Adrenal gland (tissue), 12 donors: ENCODE results near the gene PODNL1. TPM values are rescaled to one million over a fixed set of nuclear protein-coding genes. Genes with fewer than 3 reads are reported as not detected.

ENCODE experiments used
- DNase-seq, 7 donors: peaks; one replicate each; pipeline ENCODE4 v3.0.0-alpha.2; 2019 to 2020
- H3K27ac ChIP-seq, 5 donors: fragments of 200-600 bp; sonication (generic) in 4 of 5; 1 replicate in 3 of 5; 2 replicates in 2 of 5; pipeline versions ENCODE4 v1.5.1 to v1.8.0; 2016 to 2020; ENCODE audit warnings: mild to moderate bottlenecking in 1 of 5
- H3K27me3 ChIP-seq: fragments of 200-600 bp; 2 replicates; pipeline ENCODE4 v1.8.0; 2021
- H3K36me3 ChIP-seq, 2 donors: fragments of 200-600 bp; replicated peaks in 1 of 2; 1 replicate in 1 of 2; 2 replicates in 1 of 2; pipeline versions ENCODE4 v1.5.1 to v1.8.0; 2018 to 2022
- H3K4me1 ChIP-seq, 2 donors: fragments of 200-600 bp; replicated peaks in 1 of 2; 1 replicate in 1 of 2; 2 replicates in 1 of 2; pipeline versions ENCODE4 v1.5.1 to v1.8.0; 2018 to 2021
- H3K4me3 ChIP-seq, 4 donors: fragments of 200-600 bp; sonication (generic) in 3 of 4; one replicate each; pipeline ENCODE4 v1.5.1; 2016 to 2018
- H3K9me3 ChIP-seq, 3 donors: fragments of 200-600 bp; sonication (generic) in 1 of 3; replicated peaks in 1 of 3; 1 replicate in 2 of 3; 2 replicates in 1 of 3; pipeline versions ENCODE4 v1.5.1 to v1.8.0; 2016 to 2021
- CTCF ChIP-seq, 6 experiments: fragments of 450-650 bp in 4 of 6; fragments of 200-600 bp in 2 of 6; sonication (generic) in 1 of 6; IDR thresholded peaks; 1 replicate in 5 of 6; 2 replicates in 1 of 6; pipeline versions ENCODE4 v1.5.1 to v1.8.0; 2016 to 2021; ENCODE audit warnings: antibody characterized with exemption in 6 of 6, mild to moderate bottlenecking in 2 of 6, moderate library complexity in 1 of 6
- POLR2A ChIP-seq, 2 donors: fragments of 450-650 bp; IDR thresholded peaks; one replicate each; pipeline ENCODE4 v1.6.1; 2017; ENCODE audit warnings: antibody characterized with exemption in 2 of 2, mild to moderate bottlenecking in 2 of 2, moderate library complexity in 1 of 2
- WGBS, 4 donors: extraction: QIAGEN DNeasy Blood & Tissue Kit in 2 of 4; methylation state at CpG; one replicate each; pipeline versions ENCODE4 v1.1.5 to v1.1.7; 2013 to 2017; 5-methylcytosine and 5-hydroxymethylcytosine counted together
- intact Hi-C, 2 donors: fragments of 100-400 bp; cut with DNase I; formaldehyde crosslinking; loops; one replicate each; pipeline versions ENCODE4 v1.14.1 to v1.15.0; 2022 to 2023
- polyA plus RNA-seq, 3 donors: library from polyadenylated mRNA; stranded (reverse); fragments of 200-250 nt in 2 of 3; fragments of 350-450 nt in 1 of 3; fragmentation: Illumina TruSeq in 1 of 3; extraction: RNeasy Lipid Tissue Mini Kit (QIAGEN cat#74804) in 1 of 3; gene quantifications; one replicate each; pipeline ENCODE4 v1.2.3, GENCODE V29; 2013 to 2014
- total RNA-seq, 9 donors: library from RNA; depleted of rRNA in 4 of 9; stranded (reverse); fragments of >200 nt in 4 of 9; fragments of 120-200 nt in 1 of 9; fragmentation: NEBNext Ultra II Directional in 1 of 9; extraction: Animal tissue kit (Norgen Biotek cat#: 25700) in 1 of 9; gene quantifications; one replicate each; pipeline versions ENCODE4 v1.1.0 to v1.2.4, GENCODE V29; 2013 to 2023
- donor health status: healthy with polysubstance abuse.
- donor health status: Bipolar disorder and iron deficiency.
- donor health status: DM: yes; HTN: yes; CAD: no.
- donor health status: DM: no; HTN: no; CAD: no.
- donor health status: DM: no; HTN: no; CAD: no.
- donor health status: DM: yes; HTN: yes; CAD: no.

The PODNL1 gene
- total and polyA plus RNA-seq, 12 donors: 0.15 to 2.1 (median 0.61) TPM; not detected in 3

GRCh38 chr19:13961826-13962698, 23.8 kb upstream of the PODNL1 start:
- WGBS, 4 donors: 84 to 92% (median 85%) methylated on average over 24 to 55 of the region's 55 CpGs
- H3K36me3 ChIP-seq: peaks cover 0 to 70% of the 10 kb centered on the region in 2 donors
- no peak for DNase-seq
- no peaks in the 10 kb centered on the region for H3K4me1 ChIP-seq
- no peak for TF ChIP-seq POLR2A (IDR thresholded peaks at IDR 0.05)
- TF ChIP-seq CTCF (IDR thresholded peaks at IDR 0.05): no peak
- no peak overlapping the region for H3K27ac ChIP-seq
- H3K27me3 ChIP-seq: no peaks in the 10 kb centered on the region
- intact Hi-C loops: no loop called here
- no peak overlapping the region for H3K4me3 ChIP-seq
- no peaks in the 10 kb centered on the region for H3K9me3 ChIP-seq

GRCh38 chr19:13960863-13961784, 22.9 kb upstream of the PODNL1 start:
- Histone ChIP-seq H3K27ac (no peak overlapping the region), H3K9me3 (no peaks in the 10 kb centered on the region), H3K4me1 (no peaks in the 10 kb centered on the region), H3K27me3 (no peaks in the 10 kb centered on the region), H3K36me3 (peaks cover 0 to 70% of the 10 kb centered on the region in 2 donors), H3K4me3 (no peak overlapping the region)
- no peak for DNase-seq
- no peak for TF ChIP-seq CTCF (IDR thresholded peaks at IDR 0.05)
- TF ChIP-seq POLR2A (IDR thresholded peaks at IDR 0.05): no peak
- intact Hi-C loops: no loop called here
- WGBS, 4 donors: 92 to 94% (median 92%) methylated on average over 27 to 39 of the region's 39 CpGs

GRCh38 chr19:13959962-13960862, 22.0 kb upstream of the PODNL1 start:
- DNase-seq: no peak
- TF ChIP-seq CTCF (IDR thresholded peaks at IDR 0.05): peak in 3 of 6 experiments; percentile 7 to 21 (median 16)
- no peak for TF ChIP-seq POLR2A (IDR thresholded peaks at IDR 0.05)
- Histone ChIP-seq H3K9me3 (no peaks in the 10 kb centered on the region), H3K4me3 (no peak overlapping the region), H3K36me3 (peaks cover 0 to 70% of the 10 kb centered on the region in 2 donors), H3K27me3 (no peaks in the 10 kb centered on the region), H3K4me1 (no peaks in the 10 kb centered on the region), H3K27ac (no peak overlapping the region)
- WGBS, 4 donors: 88 to 95% (median 92%) methylated on average over 15 to 27 of the region's 27 CpGs
- intact Hi-C loops: no loop called here
